Loucy (cell line): ENCODE results near the gene CELF2.

Experiments used
- EZH2phosphoT487 ChIP-seq: fragments of 200-600 bp; IDR thresholded peaks from 2 replicates; pipeline ENCODE4 v1.6.1; 2018; ENCODE audit warnings: antibody characterized with exemption, mild to moderate bottlenecking, moderate library complexity, borderline replicate concordance
- TF ChIP-seq, protein P1 (sequence below): fragments of 200-600 bp; sonication (generic); conservative IDR thresholded peaks from 2 replicates; pipeline ENCODE4 v1.5.1; 2014; ENCODE audit warnings: mild to moderate bottlenecking, antibody characterized with exemption, low read length

DNA sequence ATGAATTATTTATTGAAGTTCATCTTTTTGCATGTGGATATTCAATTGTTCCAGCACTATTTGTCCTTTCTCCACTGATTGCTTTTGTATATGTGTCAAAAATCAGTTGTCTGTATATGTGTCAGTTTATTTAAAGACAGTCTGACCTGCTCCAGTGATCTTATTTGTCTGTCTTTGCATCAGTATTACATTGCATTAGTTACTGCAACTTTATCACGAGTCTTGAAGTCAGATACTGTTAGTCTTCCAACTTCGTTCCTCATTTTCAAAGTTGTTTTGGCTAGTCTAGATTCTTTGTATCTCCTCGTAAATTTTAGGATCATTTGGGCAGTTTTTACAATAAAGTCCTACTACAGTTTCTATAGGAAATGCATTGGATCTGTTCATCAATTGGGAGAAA lies 166.4 kb downstream of the CELF2 start:
- TF ChIP-seq EZH2phosphoT487: no peak
- TF ChIP-seq, protein P1, sequence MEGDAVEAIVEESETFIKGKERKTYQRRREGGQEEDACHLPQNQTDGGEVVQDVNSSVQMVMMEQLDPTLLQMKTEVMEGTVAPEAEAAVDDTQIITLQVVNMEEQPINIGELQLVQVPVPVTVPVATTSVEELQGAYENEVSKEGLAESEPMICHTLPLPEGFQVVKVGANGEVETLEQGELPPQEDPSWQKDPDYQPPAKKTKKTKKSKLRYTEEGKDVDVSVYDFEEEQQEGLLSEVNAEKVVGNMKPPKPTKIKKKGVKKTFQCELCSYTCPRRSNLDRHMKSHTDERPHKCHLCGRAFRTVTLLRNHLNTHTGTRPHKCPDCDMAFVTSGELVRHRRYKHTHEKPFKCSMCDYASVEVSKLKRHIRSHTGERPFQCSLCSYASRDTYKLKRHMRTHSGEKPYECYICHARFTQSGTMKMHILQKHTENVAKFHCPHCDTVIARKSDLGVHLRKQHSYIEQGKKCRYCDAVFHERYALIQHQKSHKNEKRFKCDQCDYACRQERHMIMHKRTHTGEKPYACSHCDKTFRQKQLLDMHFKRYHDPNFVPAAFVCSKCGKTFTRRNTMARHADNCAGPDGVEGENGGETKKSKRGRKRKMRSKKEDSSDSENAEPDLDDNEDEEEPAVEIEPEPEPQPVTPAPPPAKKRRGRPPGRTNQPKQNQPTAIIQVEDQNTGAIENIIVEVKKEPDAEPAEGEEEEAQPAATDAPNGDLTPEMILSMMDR: no peak
